G401.6 (cell line): ENCODE measurements around the gene CDK8.
A peak's percentile ranks its signal among the peaks of the same experiment; 100 is the strongest.
"Not testable (repeated sequence)": the region's sequence is repeated elsewhere in the genome, so short reads cannot be mapped to it uniquely, and the experiment has no call there.

Source experiments
- FAIRE-seq: peaks from 2 replicates; lab custom pipeline; 2012; peaks lifted over from hg19 to GRCh38; lab: Jason Lieb, UNC

Gene CDK8

GRCh38 chr13:26253262-26253786 lies 605 bp upstream of the CDK8 start:
- FAIRE-seq, result no peak

DNA sequence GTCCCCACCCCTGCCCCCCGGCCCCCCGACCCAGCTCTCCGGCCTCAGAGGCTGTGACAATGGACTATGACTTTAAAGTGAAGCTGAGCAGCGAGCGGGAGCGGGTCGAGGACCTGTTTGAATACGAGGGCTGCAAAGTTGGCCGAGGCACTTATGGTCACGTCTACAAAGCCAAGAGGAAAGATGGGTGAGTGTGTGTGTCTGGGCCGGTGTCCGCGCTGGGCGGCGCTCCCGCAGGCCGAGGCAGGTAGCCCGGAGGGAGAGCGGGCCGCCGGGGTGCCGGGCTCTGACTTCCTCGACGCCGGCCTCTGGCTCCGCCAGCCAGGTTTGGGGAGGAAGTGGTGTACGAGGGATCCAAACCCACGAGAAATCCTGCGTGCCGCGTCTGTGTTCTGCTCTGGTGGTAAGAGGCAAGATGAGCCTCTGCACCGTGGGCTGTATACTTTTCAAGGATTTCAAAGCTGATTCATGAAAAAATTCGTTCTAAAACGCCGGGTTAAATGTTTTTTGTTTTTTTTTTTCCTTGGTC lies 718 bp downstream of the CDK8 start:
- FAIRE-seq, result no peak

GRCh38 chr13:26255115-26255514 lies 1.2 kb downstream of the CDK8 start:
- FAIRE-seq, result no peak

GRCh38 chr13:26255691-26256277 lies 1.9 kb downstream of the CDK8 start:
- FAIRE-seq, result peak; percentile 56

- no peak for FAIRE-seq
Observed at GRCh38 chr13:26257049-26257448, 3.1 kb downstream of the CDK8 start.

GRCh38 chr13:26259634-26260033 lies 5.7 kb downstream of the CDK8 start:
- FAIRE-seq, result no peak

DNA sequence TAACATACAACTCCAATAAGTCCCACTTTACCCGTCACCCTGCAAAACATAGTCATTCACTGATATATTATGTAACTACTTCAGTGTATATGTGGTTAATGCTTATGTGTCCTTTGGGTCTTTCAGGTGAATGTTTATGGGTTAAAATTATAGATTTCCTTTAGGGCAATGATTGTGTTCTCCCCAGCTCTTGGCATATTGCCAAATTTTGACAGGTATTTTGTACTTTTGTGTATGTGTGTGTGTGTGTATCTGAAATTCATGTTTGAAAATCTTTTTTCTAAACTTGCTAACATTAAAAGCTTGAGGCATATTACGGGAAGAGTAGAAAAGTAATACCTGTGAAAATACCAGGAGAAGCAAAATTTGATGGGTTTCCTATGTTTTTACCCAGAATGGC lies 8.2 kb downstream of the CDK8 start:
- no peak for FAIRE-seq

- FAIRE-seq, result no peak
Observed at GRCh38 chr13:26266311-26266710, 12.4 kb downstream of the CDK8 start.

GRCh38 chr13:26270707-26271106 lies 16.8 kb downstream of the CDK8 start:
- no peak for FAIRE-seq

- FAIRE-seq, result no peak
Observed at GRCh38 chr13:26272621-26273020, 18.7 kb downstream of the CDK8 start.

GRCh38 chr13:26280295-26280694 lies 26.4 kb downstream of the CDK8 start:
- no peak for FAIRE-seq

GRCh38 chr13:26280822-26281221 lies 26.9 kb downstream of the CDK8 start:
- no peak for FAIRE-seq

- not testable (repeated sequence) for FAIRE-seq
Observed at GRCh38 chr13:26285911-26286310, 32.0 kb downstream of the CDK8 start.

GRCh38 chr13:26288838-26289237 lies 34.9 kb downstream of the CDK8 start:
- FAIRE-seq, result not testable (repeated sequence)

DNA sequence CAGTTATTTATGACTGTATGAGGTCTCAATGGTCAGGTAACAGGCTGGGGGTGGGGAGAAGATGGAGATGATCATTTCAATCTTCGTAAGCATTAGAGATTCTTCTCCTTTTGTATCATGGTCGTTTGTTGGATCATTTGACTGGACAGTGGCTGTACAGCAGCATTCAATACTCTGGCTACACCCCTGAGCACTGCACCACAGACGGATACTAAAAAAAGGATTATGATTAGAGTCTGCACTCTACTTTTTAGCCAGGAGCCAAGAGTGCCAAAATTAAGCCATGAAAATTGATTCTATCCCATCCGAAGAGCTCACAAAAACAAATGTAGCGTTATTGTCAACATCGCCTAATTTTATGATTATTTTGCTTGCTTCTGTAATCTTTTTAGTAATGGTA lies 41.9 kb downstream of the CDK8 start:
- no peak for FAIRE-seq

DNA sequence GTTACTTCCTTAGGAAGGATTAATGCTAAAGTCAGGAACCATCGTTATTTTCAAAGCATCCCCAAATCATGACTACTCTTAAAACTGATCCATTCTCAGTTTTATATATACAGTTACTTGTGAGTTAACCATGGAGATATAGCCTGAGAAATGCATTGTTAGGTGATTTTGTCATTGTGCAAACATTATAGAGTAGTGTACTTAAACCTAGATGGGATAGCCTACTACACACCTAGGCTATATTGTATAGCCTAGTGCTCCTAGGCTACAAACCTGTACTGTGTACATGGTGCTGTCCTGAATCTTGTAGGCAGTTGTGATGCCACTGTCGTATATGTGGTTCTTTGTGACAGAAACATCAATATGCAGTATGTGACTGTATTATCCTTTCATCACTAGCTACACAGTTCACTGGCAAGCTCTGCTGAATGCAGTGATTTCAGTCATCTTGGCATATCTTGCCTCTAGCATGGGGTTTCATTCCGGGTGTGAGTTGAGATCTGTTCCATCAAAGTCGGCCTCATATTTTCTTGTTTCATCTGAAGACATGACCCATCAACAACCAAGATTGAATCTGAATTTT lies 45.3 kb downstream of the CDK8 start:
- no peak for FAIRE-seq

DNA sequence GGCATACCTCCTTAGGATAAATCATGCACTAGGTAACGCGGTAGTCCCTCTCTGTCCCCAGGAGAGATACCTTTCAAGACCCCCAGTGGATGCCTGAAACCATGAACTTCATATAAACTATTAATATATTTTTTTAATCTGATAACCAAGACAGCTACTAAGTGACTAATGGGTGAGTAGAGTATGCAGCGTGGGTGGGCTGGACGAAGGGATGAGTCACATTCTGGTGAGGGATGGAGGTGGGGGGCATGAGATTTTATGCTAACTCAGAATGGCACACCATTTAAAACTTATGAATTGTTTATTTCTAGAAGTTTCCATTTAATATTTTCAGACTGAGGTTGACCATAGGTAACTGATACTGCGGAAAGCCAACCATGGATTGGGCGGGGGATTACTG lies 46.2 kb downstream of the CDK8 start:
- no peak for FAIRE-seq

DNA sequence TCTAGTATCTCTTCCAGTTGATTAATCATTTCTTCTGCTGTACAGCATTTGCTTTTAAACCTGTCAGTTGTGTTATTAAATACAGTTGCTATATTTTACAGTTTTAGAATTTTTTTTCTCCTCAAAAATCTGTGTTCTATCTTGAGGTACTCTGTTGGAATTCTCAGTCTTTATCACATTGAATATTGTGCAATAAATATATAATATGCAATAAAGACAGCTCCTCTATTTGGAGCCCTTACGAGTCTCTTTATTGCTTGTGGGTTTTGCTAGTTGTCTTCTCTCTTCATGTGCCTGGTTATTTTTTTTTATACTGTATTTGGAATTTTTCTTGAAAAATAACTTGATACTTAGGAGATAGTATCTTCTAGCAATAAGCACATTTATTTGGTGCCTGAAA lies 51.7 kb downstream of the CDK8 start:
- FAIRE-seq, result no peak

- FAIRE-seq, result no peak
Observed at GRCh38 chr13:26307701-26308100, 53.8 kb downstream of the CDK8 start.

GRCh38 chr13:26308250-26308649 lies 54.3 kb downstream of the CDK8 start:
- FAIRE-seq, result no peak

DNA sequence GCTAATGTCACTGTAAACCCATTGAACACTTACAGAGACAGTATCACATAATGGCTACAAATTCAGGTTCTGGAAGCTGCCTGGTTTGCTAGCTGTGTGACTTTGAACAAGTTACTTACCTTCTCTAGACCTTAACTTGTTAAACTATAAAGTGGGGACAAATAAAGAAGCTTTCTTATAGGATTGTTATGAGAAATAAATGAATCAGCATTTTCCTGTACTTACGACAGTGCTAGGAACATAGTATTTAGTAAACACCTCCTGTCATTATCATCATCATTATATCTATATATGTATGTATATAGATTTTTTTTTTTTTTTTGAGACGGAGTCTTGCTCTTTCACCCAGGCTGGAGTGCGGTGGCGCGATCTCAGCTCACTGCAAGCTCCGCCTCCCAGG lies 54.9 kb downstream of the CDK8 start:
- FAIRE-seq, result no peak

- no peak for FAIRE-seq
Observed at GRCh38 chr13:26310003-26310402, 56.1 kb downstream of the CDK8 start.

GRCh38 chr13:26310470-26310869 lies 56.5 kb downstream of the CDK8 start:
- FAIRE-seq, result no peak

- FAIRE-seq, result not testable (repeated sequence)
Observed at GRCh38 chr13:26312019-26312418, 58.1 kb downstream of the CDK8 start.
